ENCODE measurements around the gene THSD4.

GRCh38 chr15:71811752-71812735 lies 696.8 kb downstream of the THSD4 start:
- TF ChIP-seq, protein P1, sequence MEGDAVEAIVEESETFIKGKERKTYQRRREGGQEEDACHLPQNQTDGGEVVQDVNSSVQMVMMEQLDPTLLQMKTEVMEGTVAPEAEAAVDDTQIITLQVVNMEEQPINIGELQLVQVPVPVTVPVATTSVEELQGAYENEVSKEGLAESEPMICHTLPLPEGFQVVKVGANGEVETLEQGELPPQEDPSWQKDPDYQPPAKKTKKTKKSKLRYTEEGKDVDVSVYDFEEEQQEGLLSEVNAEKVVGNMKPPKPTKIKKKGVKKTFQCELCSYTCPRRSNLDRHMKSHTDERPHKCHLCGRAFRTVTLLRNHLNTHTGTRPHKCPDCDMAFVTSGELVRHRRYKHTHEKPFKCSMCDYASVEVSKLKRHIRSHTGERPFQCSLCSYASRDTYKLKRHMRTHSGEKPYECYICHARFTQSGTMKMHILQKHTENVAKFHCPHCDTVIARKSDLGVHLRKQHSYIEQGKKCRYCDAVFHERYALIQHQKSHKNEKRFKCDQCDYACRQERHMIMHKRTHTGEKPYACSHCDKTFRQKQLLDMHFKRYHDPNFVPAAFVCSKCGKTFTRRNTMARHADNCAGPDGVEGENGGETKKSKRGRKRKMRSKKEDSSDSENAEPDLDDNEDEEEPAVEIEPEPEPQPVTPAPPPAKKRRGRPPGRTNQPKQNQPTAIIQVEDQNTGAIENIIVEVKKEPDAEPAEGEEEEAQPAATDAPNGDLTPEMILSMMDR (conservative IDR thresholded peaks at IDR 0.05 in 1 of 2, IDR thresholded peaks at IDR 0.05 in 1 of 2; ENCODE audit: extremely low read depth in 1 of 2, insufficient read depth in 1 of 2, low read depth in 1 of 2, low read length in 2 of 2): no peak
- TF ChIP-seq EZH2 (IDR thresholded peaks at IDR 0.05; ENCODE audit: borderline replicate concordance, low read length): no peak
